Choroid plexus epithelial cell (primary cell): Measurements from ENCODE around the gene POPDC3.
A peak's percentile ranks its signal among the peaks of the same experiment; 100 is the strongest.
"Not testable (repeated sequence)": the region's sequence is repeated elsewhere in the genome, so short reads cannot be mapped to it uniquely, and the experiment has no call there.

ENCODE experiments used
- DNase-seq: peaks from one replicate; pipeline ENCODE4 v3.0.0-alpha.2; 2010; ENCODE audit warnings: low read depth
- H3K4me3 ChIP-seq: 2 replicates; pipeline ENCODE4 v1.5.1; 2011; ENCODE audit warnings: low read depth, mild to moderate bottlenecking, control low read depth, low read length, moderate library complexity
- CTCF ChIP-seq: conservative IDR thresholded peaks from 2 replicates; pipeline ENCODE4 v1.5.1; 2011; ENCODE audit warnings: low read depth, mild to moderate bottlenecking, control low read depth, inconsistent platforms, low read length, moderate library complexity

Gene POPDC3

GRCh38 chr6:105174512-105174911, 5.3 kb downstream of the POPDC3 start:
- no peak overlapping the region for H3K4me3 ChIP-seq
- peak; percentile 25 for DNase-seq
- TF ChIP-seq CTCF = no peak

GRCh38 chr6:105172515-105172914, 7.3 kb downstream of the POPDC3 start:
- DNase-seq, H3K4me3 ChIP-seq: not testable (repeated sequence)

- no peak for TF ChIP-seq CTCF
- DNase-seq = peak; percentile 50
Observed at GRCh38 chr6:105170059-105170458, 9.8 kb downstream of the POPDC3 start.

GRCh38 chr6:105167914-105168313, 11.9 kb downstream of the POPDC3 start:
- TF ChIP-seq CTCF = no peak
- no peak overlapping the region for H3K4me3 ChIP-seq
- no peak for DNase-seq

More at GRCh38 chr6:105170059-105170458, 9.8 kb downstream of the POPDC3 start:
- H3K4me3 ChIP-seq = no peak overlapping the region

- no peak overlapping the region for H3K4me3 ChIP-seq
- TF ChIP-seq CTCF = no peak
- peak; percentile 43 for DNase-seq
Observed at GRCh38 chr6:105164418-105164817, 15.4 kb downstream of the POPDC3 start.

GRCh38 chr6:105163183-105163582, 16.6 kb downstream of the POPDC3 start:
- no peak for TF ChIP-seq CTCF
- no peak overlapping the region for H3K4me3 ChIP-seq

GRCh38 chr6:105162377-105162776, 17.4 kb downstream of the POPDC3 start:
- no peak overlapping the region for H3K4me3 ChIP-seq
- TF ChIP-seq CTCF = no peak
- DNase-seq = no peak

More at GRCh38 chr6:105163183-105163582, 16.6 kb downstream of the POPDC3 start:
- DNase-seq = no peak

GRCh38 chr6:105161421-105161820, 18.4 kb downstream of the POPDC3 start:
- no peak for DNase-seq
- no peak overlapping the region for H3K4me3 ChIP-seq
- no peak for TF ChIP-seq CTCF
